ENCODE data around the gene SLC25A20. TPM values are rescaled to one million over a fixed set of nuclear protein-coding genes. Genes with fewer than 3 reads are reported as not detected.

The SLC25A20 gene
- total RNA-seq, 1 experiment from 2014 or later = 12.2 TPM

DNA sequence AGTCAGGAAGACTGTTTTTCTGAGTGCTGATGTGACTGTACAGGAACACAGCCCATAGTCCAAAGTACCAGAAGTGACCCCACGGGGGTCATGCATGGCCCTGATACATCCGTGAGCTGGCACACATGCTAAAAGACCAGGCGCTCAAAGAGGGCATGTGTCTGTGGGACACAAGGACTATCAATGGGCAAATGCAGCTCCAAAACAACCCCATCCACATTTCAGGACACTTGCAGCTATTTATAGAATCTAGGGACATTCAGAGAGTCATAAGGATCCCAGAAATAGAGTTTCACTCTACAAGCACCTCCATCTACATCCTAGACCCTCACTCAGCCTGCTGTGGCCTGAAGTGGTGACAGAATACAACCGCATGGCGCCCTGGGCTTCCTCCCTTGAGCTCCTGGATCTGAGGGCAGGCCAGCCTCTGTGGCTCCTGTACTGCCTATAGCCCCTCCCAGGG lies 17.0 kb downstream of the SLC25A20 start:
- no peak for DNase-seq (ENCODE audit: low read depth, low spot score)
- intact Hi-C loops (cut with micrococcal nuclease; ENCODE audit: unreplicated experiment) = no loop called here
- CTCF ChIA-PET = no interaction called here
- POLR2A ChIA-PET = no interaction called here
- no TSS peak for BruUV-seq (replicated peaks)
- H3K9me3 ChIP-seq (ENCODE audit: control insufficient read depth, insufficient read depth, low read depth, low read length) = no peaks in the 10 kb centered on the region
- H3K27ac ChIP-seq (ENCODE audit: low read length) = no peak overlapping the region
- in situ Hi-C loops (cut with HindIII; ENCODE audit: low pct_unique_long_range_greater_than_20kb, low sequenced_read_pairs) = no loop called here
- TF ChIP-seq TCF7L2 (IDR thresholded peaks at IDR 0.05; ENCODE audit: low read depth, low read length) (no peak), SIN3A (IDR thresholded peaks at IDR 0.05; ENCODE audit: borderline replicate concordance, insufficient read depth, low read depth, low read length) (no peak), POLR2AphosphoS5 (IDR thresholded peaks at IDR 0.05; ENCODE audit: low read depth, low read length) (no peak)
- TF ChIP-seq, protein P1, sequence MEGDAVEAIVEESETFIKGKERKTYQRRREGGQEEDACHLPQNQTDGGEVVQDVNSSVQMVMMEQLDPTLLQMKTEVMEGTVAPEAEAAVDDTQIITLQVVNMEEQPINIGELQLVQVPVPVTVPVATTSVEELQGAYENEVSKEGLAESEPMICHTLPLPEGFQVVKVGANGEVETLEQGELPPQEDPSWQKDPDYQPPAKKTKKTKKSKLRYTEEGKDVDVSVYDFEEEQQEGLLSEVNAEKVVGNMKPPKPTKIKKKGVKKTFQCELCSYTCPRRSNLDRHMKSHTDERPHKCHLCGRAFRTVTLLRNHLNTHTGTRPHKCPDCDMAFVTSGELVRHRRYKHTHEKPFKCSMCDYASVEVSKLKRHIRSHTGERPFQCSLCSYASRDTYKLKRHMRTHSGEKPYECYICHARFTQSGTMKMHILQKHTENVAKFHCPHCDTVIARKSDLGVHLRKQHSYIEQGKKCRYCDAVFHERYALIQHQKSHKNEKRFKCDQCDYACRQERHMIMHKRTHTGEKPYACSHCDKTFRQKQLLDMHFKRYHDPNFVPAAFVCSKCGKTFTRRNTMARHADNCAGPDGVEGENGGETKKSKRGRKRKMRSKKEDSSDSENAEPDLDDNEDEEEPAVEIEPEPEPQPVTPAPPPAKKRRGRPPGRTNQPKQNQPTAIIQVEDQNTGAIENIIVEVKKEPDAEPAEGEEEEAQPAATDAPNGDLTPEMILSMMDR (IDR thresholded peaks at IDR 0.05) = no peak
- TF ChIP-seq, protein P2, sequence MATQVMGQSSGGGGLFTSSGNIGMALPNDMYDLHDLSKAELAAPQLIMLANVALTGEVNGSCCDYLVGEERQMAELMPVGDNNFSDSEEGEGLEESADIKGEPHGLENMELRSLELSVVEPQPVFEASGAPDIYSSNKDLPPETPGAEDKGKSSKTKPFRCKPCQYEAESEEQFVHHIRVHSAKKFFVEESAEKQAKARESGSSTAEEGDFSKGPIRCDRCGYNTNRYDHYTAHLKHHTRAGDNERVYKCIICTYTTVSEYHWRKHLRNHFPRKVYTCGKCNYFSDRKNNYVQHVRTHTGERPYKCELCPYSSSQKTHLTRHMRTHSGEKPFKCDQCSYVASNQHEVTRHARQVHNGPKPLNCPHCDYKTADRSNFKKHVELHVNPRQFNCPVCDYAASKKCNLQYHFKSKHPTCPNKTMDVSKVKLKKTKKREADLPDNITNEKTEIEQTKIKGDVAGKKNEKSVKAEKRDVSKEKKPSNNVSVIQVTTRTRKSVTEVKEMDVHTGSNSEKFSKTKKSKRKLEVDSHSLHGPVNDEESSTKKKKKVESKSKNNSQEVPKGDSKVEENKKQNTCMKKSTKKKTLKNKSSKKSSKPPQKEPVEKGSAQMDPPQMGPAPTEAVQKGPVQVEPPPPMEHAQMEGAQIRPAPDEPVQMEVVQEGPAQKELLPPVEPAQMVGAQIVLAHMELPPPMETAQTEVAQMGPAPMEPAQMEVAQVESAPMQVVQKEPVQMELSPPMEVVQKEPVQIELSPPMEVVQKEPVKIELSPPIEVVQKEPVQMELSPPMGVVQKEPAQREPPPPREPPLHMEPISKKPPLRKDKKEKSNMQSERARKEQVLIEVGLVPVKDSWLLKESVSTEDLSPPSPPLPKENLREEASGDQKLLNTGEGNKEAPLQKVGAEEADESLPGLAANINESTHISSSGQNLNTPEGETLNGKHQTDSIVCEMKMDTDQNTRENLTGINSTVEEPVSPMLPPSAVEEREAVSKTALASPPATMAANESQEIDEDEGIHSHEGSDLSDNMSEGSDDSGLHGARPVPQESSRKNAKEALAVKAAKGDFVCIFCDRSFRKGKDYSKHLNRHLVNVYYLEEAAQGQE (IDR thresholded peaks at IDR 0.05; ENCODE audit: insufficient read depth in 1 of 2, low read depth in 2 of 2, low read length in 1 of 2) = no peak
- H3K27me3 ChIP-seq (ENCODE audit: control insufficient read depth, insufficient read depth, low read length) = no peaks in the 10 kb centered on the region
- H3K4me1 ChIP-seq (ENCODE audit: control insufficient read depth, insufficient read depth, low read length) = no peaks in the 10 kb centered on the region
- no peak for ATAC-seq
- H3K36me3 ChIP-seq (ENCODE audit: control insufficient read depth, insufficient read depth, low read length) = no peaks in the 10 kb centered on the region
- no peak overlapping the region for H3K4me3 ChIP-seq (ENCODE audit: low read depth in 2 of 2, low read length in 2 of 2)

DNA sequence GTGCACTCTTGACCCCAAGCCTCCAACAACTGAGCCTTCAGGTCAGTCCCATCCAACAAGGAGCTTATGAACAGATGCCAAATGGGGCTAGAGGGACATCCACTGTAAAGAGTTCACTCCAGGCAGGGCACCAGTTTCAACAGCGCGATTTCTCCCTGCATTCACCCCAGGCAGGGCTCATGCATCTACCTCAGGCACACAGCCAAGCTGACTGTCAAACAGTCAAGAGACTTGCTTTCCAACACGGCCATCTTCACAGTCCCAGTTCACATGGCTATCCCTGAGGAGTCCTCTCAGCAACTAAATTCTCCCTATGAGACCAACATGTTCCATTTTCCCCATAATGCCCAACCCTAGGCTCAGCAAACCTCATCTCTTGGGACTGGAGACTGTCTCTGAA lies 17.7 kb downstream of the SLC25A20 start:
- ChIA-PET POLR2A (no interaction called here), CTCF (interaction anchor here (0.7 kb wide), 1 partner anchor 35 kb away, joined by 5 read pairs; no protein-coding TSS in a partner anchor)
- H3K27me3 ChIP-seq (ENCODE audit: control insufficient read depth, insufficient read depth, low read length) = no peaks in the 10 kb centered on the region
- DNase-seq (ENCODE audit: low read depth, low spot score) (no peak), ATAC-seq (no peak)
- TF ChIP-seq TCF7L2 (IDR thresholded peaks at IDR 0.05; ENCODE audit: low read depth, low read length) = no peak
- H3K36me3 ChIP-seq (ENCODE audit: control insufficient read depth, insufficient read depth, low read length) = no peaks in the 10 kb centered on the region
- intact Hi-C loops (cut with micrococcal nuclease; ENCODE audit: unreplicated experiment) (no loop called here), in situ Hi-C loops (cut with HindIII; ENCODE audit: low pct_unique_long_range_greater_than_20kb, low sequenced_read_pairs) (no loop called here)
- no peak overlapping the region for H3K27ac ChIP-seq (ENCODE audit: low read length)
- H3K4me1 ChIP-seq (ENCODE audit: control insufficient read depth, insufficient read depth, low read length) = no peaks in the 10 kb centered on the region
- H3K9me3 ChIP-seq (ENCODE audit: control insufficient read depth, insufficient read depth, low read depth, low read length) = no peaks in the 10 kb centered on the region
- no peak overlapping the region for H3K4me3 ChIP-seq (ENCODE audit: low read depth in 2 of 2, low read length in 2 of 2)
- no TSS peak for BruUV-seq (replicated peaks)

DNA sequence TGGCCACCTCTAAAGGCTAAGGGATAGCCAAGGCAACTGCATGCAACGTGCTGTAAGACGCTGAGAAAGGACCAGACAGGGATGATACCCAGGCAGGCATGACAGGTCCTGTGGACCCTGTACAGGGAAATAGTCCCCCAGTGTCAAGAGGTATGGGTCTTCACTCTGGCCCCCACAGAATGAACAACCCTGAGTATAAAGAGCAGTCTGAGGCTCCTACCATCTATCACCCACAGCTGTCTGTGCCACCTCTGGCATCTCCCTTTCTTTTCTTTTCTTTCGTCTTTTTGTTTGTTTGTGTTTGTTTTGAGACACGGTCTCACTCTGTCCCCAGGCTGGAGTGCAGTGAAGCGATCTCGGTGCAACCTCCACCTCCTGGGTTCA lies 18.7 kb downstream of the SLC25A20 start:
- in situ Hi-C loops (cut with HindIII; ENCODE audit: low pct_unique_long_range_greater_than_20kb, low sequenced_read_pairs) (no loop called here), intact Hi-C loops (cut with micrococcal nuclease; ENCODE audit: unreplicated experiment) (no loop called here)
- H3K4me3 ChIP-seq (ENCODE audit: low read depth in 2 of 2, low read length in 2 of 2) = no peak overlapping the region
- POLR2A ChIA-PET = no interaction called here
- H3K9me3 ChIP-seq (ENCODE audit: control insufficient read depth, insufficient read depth, low read depth, low read length) = no peaks in the 10 kb centered on the region
- CTCF ChIA-PET = no interaction called here
- ATAC-seq (no peak), DNase-seq (ENCODE audit: low read depth, low spot score) (no peak)
- TF ChIP-seq POLR2AphosphoS5 (IDR thresholded peaks at IDR 0.05; ENCODE audit: low read depth, low read length) (no peak), TCF7L2 (IDR thresholded peaks at IDR 0.05; ENCODE audit: low read depth, low read length) (no peak), SIN3A (IDR thresholded peaks at IDR 0.05; ENCODE audit: borderline replicate concordance, insufficient read depth, low read depth, low read length) (no peak)
- TF ChIP-seq, protein P1 (IDR thresholded peaks at IDR 0.05) = no peak
- TF ChIP-seq, protein P2 (IDR thresholded peaks at IDR 0.05; ENCODE audit: insufficient read depth in 1 of 2, low read depth in 2 of 2, low read length in 1 of 2) = no peak
- H3K36me3 ChIP-seq (ENCODE audit: control insufficient read depth, insufficient read depth, low read length) = no peaks in the 10 kb centered on the region
- no TSS peak for BruUV-seq (replicated peaks)
- H3K27ac ChIP-seq (ENCODE audit: low read length) = no peak overlapping the region
- no peaks in the 10 kb centered on the region for H3K27me3 ChIP-seq (ENCODE audit: control insufficient read depth, insufficient read depth, low read length)
- H3K4me1 ChIP-seq (ENCODE audit: control insufficient read depth, insufficient read depth, low read length) = no peaks in the 10 kb centered on the region

Measured in Panc1 (cell line).